Gastrocnemius medialis (tissue), 4 donors: ENCODE measurements around the gene DTD1. TPM values are rescaled to one million over a fixed set of nuclear protein-coding genes. Genes with fewer than 3 reads are reported as not detected.

Source experiments
- ATAC-seq, 2 donors: fragments of 150-250 bp; one replicate each; pipeline ENCODE4 v1.9.1; 2016
- DNase-seq, 2 donors: peaks; one replicate each; pipeline ENCODE4 v3.0.0-alpha.2; 2019
- H3K27ac ChIP-seq, 4 donors: fragments of 200-600 bp; sonication (generic); 1 replicate in 1 of 4; 2 replicates in 3 of 4; pipeline ENCODE4 v1.5.1; 2016 to 2018; ENCODE audit warnings: mild to moderate bottlenecking in 2 of 4, moderate library complexity in 1 of 4
- H3K27me3 ChIP-seq, 3 donors: fragments of 200-600 bp; sonication (generic) in 2 of 3; 1 replicate in 1 of 3; 2 replicates in 2 of 3; pipeline versions ENCODE4 v1.5.1 to v1.6.0; 2016 to 2019; ENCODE audit warnings: mild to moderate bottlenecking in 1 of 3, moderate library complexity in 1 of 3
- H3K36me3 ChIP-seq, 2 donors: fragments of 200-600 bp; sonication (generic) in 1 of 2; one replicate each; pipeline ENCODE4 v1.5.1; 2017 to 2018
- H3K4me1 ChIP-seq, 2 donors: fragments of 200-600 bp; sonication (generic) in 1 of 2; one replicate each; pipeline ENCODE4 v1.5.1; 2016 to 2017; ENCODE audit warnings: mild to moderate bottlenecking in 2 of 2
- H3K4me3 ChIP-seq, 4 donors: fragments of 200-600 bp; sonication (generic) in 3 of 4; 1 replicate in 1 of 4; 2 replicates in 3 of 4; pipeline ENCODE4 v1.5.1; 2016 to 2019; ENCODE audit warnings: mild to moderate bottlenecking in 2 of 4
- H3K9me3 ChIP-seq, 3 donors: fragments of 200-600 bp; sonication (generic) in 2 of 3; 1 replicate in 1 of 3; 2 replicates in 2 of 3; pipeline ENCODE4 v1.5.1; 2016 to 2019
- POLR2A ChIP-seq, 2 donors: fragments of 450-650 bp; IDR thresholded peaks; one replicate each; pipeline ENCODE4 v1.6.1; 2017; ENCODE audit warnings: antibody characterized with exemption in 2 of 2, mild to moderate bottlenecking in 2 of 2, moderate library complexity in 2 of 2
- in situ Hi-C, 4 donors: fragments of 200-750 bp; cut with MboI; loops; one replicate each; pipeline versions ENCODE4 v1.15.0 to v1.8.0; 2017; ENCODE audit warnings: low sequenced_read_pairs in 4 of 4
- intact Hi-C: fragments of 100-400 bp; cut with DNase I; formaldehyde crosslinking; loops from one replicate; pipeline ENCODE4 v1.15.1; 2023; ENCODE audit warnings: low total_unique reads
- total RNA-seq, 4 donors: library from RNA; depleted of rRNA; stranded (reverse); fragments of >200 nt; gene quantifications; one replicate each; pipeline versions ENCODE4 v1.1.0 to v1.2.3, GENCODE V29; 2016
- TF ChIP-seq, protein P1 (sequence below), 5 experiments: fragments of 450-650 bp in 3 of 5; fragments of 200-600 bp in 2 of 5; sonication (generic) in 2 of 5; IDR thresholded peaks in 4 of 5; conservative IDR thresholded peaks in 1 of 5; 1 replicate in 4 of 5; 2 replicates in 1 of 5; pipeline ENCODE4 v1.5.1; 2016 to 2019; ENCODE audit warnings: antibody characterized with exemption in 5 of 5, mild to moderate bottlenecking in 3 of 5, moderate library complexity in 3 of 5

The DTD1 gene
- total RNA-seq, 4 donors from 2014 or later, result 18.0 to 33.0 (median 26.5) TPM

DNA sequence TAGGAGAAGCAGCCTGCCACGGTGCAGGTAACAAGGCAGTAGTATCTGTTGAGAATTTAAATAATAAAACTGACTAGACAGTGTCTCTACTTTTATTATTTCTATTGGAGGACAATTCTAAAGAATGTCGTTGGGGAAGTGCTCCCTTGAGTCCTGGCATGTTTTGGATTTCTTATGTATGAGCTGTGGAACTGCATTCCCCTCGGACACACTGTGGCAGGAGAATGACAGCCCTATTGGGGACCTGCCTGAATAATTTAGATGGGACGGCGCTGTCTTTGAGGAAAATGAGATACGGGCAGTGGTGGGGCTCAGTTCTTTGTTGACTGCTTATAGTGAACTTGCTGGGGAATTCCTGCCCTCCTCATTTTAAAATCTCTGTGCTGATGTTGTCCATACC is 223.3 kb downstream of the DTD1 start:
- in situ Hi-C loops (no loop called here), intact Hi-C loops (no loop called here)
- Histone ChIP-seq H3K27ac (no peak overlapping the region), H3K36me3 (no peaks in the 10 kb centered on the region), H3K27me3 (no peaks in the 10 kb centered on the region), H3K9me3 (no peaks in the 10 kb centered on the region), H3K4me1 (no peaks in the 10 kb centered on the region), H3K4me3 (no peak overlapping the region)
- no peak for ATAC-seq
- TF ChIP-seq, protein P1, sequence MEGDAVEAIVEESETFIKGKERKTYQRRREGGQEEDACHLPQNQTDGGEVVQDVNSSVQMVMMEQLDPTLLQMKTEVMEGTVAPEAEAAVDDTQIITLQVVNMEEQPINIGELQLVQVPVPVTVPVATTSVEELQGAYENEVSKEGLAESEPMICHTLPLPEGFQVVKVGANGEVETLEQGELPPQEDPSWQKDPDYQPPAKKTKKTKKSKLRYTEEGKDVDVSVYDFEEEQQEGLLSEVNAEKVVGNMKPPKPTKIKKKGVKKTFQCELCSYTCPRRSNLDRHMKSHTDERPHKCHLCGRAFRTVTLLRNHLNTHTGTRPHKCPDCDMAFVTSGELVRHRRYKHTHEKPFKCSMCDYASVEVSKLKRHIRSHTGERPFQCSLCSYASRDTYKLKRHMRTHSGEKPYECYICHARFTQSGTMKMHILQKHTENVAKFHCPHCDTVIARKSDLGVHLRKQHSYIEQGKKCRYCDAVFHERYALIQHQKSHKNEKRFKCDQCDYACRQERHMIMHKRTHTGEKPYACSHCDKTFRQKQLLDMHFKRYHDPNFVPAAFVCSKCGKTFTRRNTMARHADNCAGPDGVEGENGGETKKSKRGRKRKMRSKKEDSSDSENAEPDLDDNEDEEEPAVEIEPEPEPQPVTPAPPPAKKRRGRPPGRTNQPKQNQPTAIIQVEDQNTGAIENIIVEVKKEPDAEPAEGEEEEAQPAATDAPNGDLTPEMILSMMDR (IDR thresholded peaks at IDR 0.05 in 4 of 5, conservative IDR thresholded peaks at IDR 0.05 in 1 of 5), result no peak
- no peak for TF ChIP-seq POLR2A (IDR thresholded peaks at IDR 0.05)
- no peak for DNase-seq

DNA sequence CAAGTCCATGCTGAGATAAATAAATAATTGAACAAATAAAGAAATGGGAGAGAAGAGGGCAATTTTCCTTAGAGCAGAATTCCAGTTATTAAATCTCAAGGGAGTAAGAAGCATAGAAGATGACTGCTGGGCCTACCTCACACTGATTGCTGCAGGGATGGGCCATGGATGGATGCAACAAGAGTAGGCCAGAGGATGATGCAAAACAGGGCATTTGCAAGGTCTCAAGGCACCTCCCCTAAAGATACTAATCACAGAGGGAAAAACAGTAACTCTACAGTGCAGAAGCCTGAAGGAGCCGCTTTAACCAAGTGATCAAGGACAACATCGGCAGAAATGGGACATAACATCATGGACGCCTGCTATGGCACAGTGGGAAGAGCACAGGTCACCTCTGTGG is 224.1 kb downstream of the DTD1 start:
- no peaks in the 10 kb centered on the region for H3K9me3 ChIP-seq
- no peak for ATAC-seq
- no peaks in the 10 kb centered on the region for H3K36me3 ChIP-seq
- no peak overlapping the region for H3K27ac ChIP-seq
- DNase-seq, result no peak
- intact Hi-C loops (no loop called here), in situ Hi-C loops (no loop called here)
- TF ChIP-seq, protein P1 (IDR thresholded peaks at IDR 0.05 in 4 of 5, conservative IDR thresholded peaks at IDR 0.05 in 1 of 5), result no peak
- TF ChIP-seq POLR2A (IDR thresholded peaks at IDR 0.05), result no peak
- H3K27me3 ChIP-seq, result no peaks in the 10 kb centered on the region
- no peak overlapping the region for H3K4me3 ChIP-seq
- H3K4me1 ChIP-seq, result no peaks in the 10 kb centered on the region

DNA sequence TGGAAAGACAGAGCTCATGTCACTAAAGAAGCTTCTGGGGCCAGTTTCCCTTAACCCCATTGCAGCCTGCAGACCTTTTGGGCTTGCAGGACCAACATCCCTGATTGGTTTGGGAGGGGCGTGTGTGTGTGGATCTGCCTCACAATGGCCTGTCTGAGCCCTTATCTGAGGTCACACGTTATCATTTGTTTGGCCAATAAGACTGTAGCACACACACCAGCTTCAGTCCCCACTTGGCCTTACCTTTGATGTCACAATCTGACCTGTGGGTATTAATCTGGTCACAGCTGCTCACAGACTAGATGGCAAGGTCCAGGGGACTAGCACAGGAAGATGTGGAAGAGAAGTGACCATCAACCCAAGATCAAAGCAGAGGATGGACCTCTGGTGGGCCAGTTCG is 225.6 kb downstream of the DTD1 start, which contains the start of gene SCP2D1:
SCP2D1 (plus strand) TSS at position 301 of the 400 bp plus-strand sequence; CDS start at position 334, 33 bp downstream.
- Histone ChIP-seq H3K36me3 (no peaks in the 10 kb centered on the region), H3K4me1 (no peaks in the 10 kb centered on the region), H3K27me3 (no peaks in the 10 kb centered on the region), H3K27ac (no peak within 1 kb of the TSS), H3K9me3 (no peaks in the 10 kb centered on the region), H3K4me3 (no peak within 1 kb of the TSS)
- in situ Hi-C loops (no loop called here), intact Hi-C loops (no loop called here)
- ATAC-seq (no peak), DNase-seq (no peak)
- TF ChIP-seq, protein P1 (IDR thresholded peaks at IDR 0.05 in 4 of 5, conservative IDR thresholded peaks at IDR 0.05 in 1 of 5), result no peak
- TF ChIP-seq POLR2A (IDR thresholded peaks at IDR 0.05), result no peak

DNA sequence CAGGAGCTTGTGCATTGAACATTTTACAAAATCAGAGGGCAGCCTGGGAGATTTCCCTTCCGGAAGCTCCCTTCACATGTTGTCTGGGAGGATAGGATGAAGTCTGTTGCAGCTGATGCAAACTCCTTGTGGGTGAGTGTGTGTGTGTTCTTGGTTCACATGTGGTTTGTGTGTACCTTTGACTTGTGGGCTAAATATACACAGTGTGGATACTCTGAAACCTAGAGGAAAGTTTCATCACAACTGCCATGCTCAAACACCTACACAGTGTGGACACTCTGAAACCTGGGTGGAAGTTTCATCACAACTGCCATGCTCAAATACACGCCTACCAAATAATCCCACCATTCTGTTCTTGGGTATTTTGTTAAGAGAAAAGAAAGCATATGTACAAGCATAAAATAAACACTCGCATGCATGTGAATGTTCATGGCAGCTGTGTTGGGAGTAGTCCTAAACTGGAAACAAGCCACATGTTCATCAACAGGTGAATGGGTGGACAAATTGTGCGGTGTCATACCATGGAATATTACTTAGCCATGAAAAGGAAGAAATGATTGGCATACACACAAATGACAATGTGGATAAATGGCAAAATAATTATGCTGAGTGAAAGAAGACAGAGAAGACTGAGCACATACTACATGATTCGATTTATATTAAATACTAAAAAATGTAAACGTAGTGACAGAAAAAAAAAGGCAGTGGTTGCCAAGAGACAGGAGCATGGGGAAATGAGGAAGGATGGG is 227.5 kb downstream of the DTD1 start:
- Histone ChIP-seq H3K4me3 (no peak overlapping the region), H3K4me1 (no peaks in the 10 kb centered on the region), H3K27ac (no peak overlapping the region), H3K36me3 (no peaks in the 10 kb centered on the region), H3K27me3 (no peaks in the 10 kb centered on the region), H3K9me3 (no peaks in the 10 kb centered on the region)
- DNase-seq (no peak), ATAC-seq (no peak)
- intact Hi-C loops (no loop called here), in situ Hi-C loops (no loop called here)
- TF ChIP-seq, protein P1 (IDR thresholded peaks at IDR 0.05 in 4 of 5, conservative IDR thresholded peaks at IDR 0.05 in 1 of 5), result no peak
- TF ChIP-seq POLR2A (IDR thresholded peaks at IDR 0.05), result no peak

Other genes with a start within 250 kb of the DTD1 start
- 1 to 10 TPM in 1 of 4 donors, under 1 TPM in 3; 0.18 to 1.0 (median 0.62) TPM for gene DZANK1, start 121.0 kb upstream of the DTD1 start, total RNA-seq
- 1 to 10 TPM; 6.0 to 8.7 (median 6.8) TPM for gene POLR3F, start 120.7 kb upstream of the DTD1 start, total RNA-seq
- gene RBBP9, start 90.8 kb upstream of the DTD1 start, total RNA-seq, result 10 to 100 TPM in 1 of 4 donors, 1 to 10 TPM in 3; 3.0 to 17.5 (median 6.1) TPM
- gene SEC23B, start 80.1 kb upstream of the DTD1 start, total RNA-seq, result 10 to 100 TPM in 1 of 4 donors, 1 to 10 TPM in 3; 7.2 to 10.7 (median 8.1) TPM
- 100 to 1,000 TPM; 203 to 374 (median 286) TPM for gene SMIM26, start 20.6 kb upstream of the DTD1 start, total RNA-seq
- gene SCP2D1, start 225.7 kb downstream of the DTD1 start, total RNA-seq, result not detected